Measurements from ENCODE around the gene ZNF615. TPM values are rescaled to one million over a fixed set of nuclear protein-coding genes. Genes with fewer than 3 reads are reported as not detected.
"Not testable (repeated sequence)": the region's sequence is repeated elsewhere in the genome, so short reads cannot be mapped to it uniquely, and the experiment has no call there.

Gene ZNF615
- 0.41 and 1.4 TPM in 2 replicates for total RNA-seq (2014; rRNA removed; shearing (Covaris generic))

DNA sequence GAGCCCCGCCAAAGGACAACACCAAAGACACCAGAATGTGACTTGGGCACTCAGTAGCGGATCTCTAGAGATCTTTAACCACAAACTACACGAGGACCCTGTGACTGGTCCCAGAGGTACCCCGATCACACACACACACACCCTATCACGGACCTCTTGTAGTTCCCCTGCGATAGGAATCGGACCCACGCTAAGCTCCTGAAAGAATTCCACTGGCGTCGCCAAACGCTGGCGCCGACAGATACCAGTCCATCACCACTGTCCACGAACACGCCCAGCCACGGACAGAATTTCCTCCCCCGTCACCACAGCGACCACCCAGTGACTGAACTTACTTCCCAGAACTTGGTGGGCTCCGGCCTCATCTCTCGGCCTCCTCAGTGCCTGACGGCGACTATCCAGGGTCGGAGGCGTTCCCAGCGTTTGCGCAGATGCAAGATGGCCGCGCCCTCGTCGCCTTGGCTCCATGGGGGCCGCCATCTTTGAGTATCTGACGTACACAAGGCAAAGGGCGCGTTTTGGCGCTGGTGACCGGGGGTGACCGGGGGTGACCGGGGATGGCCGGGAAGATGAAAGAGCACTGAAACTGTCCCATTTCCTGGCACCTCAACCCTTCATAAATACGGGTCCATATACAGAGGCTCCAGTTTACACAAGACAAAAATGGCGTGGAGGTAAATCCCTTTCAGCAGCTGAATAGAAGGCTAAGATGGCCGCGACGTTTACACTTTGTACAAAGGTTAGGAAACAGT lies at the start of gene ZNF615:
TSS of gene ZNF615 (minus strand) at position 406 of the 752 bp plus-strand sequence. CDS start 4,500 bp downstream, outside the sequence.
- DNase-seq (ENCODE audit: low spot score), result no peak

DNA sequence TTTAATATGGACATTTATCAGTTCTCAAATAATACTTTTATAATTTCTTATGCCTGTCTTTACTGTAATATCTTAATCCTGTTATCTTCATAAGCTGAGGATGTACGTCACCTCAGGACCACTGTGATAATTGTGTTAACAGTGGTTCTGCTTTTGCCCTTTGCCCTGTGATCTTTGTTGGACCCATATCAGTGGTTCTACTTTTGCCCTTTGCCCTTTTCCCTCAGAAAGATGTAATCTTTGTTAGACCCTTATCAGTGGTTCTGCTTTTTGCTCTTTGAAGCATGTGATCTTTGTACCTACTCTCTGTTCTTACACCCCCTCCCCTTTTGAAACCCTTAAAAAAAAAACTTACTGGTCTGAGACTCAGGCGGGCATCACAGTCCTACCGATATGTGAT lies 48.5 kb upstream of the ZNF615 start:
- not testable (repeated sequence) for DNase-seq (ENCODE audit: low spot score)

DNA sequence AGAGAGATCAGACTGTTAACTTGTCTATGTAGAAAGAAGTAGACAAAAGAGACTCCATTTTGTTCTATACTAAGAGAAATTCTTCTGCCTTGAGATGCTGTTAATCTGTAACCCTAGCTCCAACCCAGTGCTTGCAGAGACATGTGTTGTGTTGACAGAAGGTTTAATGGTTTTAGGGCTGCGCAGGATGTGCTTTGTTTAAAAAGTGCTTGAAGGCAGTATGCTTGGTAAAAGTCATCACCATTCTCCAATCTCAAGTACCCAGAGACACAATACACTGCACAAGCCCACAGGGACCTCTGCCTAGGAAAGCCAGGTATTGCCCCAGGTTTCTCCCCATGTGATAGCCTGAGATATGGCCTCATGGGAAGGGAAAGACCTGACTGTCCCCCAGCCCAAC lies 43.7 kb upstream of the ZNF615 start:
- not testable (repeated sequence) for DNase-seq (ENCODE audit: low spot score)

DNA sequence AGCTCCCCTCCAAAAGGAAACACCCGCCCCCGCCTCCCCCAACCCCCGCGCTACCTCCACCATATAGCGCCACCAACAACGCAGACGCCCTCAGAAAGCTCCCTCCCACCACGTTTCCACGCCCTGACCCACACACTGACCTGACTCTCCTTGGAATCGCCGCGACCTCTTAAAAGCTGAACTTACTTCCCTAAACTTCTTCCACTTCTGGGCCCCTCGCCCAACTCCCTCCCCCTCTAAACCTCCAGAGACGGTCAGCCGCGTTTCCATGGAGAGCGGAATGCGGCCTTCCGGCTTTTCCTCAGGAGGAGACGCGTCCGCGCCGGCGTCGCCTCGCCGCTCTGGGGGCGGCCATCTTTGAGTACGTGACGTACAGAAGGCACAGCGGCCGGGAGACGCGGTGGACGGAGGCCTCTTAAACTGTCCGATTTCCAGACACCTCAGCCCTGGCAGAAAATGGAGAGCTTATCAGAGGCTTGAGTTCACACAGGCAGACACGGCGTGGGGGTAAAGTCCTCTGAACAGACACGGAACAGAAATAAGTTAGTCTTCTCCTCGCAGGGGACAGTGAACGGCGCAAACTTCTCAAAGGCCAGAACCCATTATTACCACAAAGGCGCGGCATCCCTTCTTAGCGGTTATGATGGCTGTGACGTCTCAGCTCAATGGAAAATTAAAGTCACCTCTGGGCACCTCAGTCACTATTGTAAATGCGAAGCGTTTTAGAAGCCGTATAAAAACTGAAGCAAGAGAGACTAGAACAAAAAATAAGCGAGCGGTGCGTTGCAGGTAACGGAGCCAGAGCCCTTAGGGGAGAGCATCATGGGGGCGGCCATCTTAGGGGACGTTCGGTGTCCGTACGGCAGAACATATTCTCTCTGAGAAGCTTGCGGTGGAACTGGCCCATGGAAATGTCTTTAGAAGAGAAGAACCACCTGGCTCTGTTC lies 40.8 kb upstream of the ZNF615 start, which contains the start of gene ZNF432:
TSS of gene ZNF432 (minus strand) at position 284 of the 947 bp plus-strand sequence. CDS start 1,970 bp downstream, outside the sequence.
- peak; percentile 97 for DNase-seq (ENCODE audit: low spot score)

DNA sequence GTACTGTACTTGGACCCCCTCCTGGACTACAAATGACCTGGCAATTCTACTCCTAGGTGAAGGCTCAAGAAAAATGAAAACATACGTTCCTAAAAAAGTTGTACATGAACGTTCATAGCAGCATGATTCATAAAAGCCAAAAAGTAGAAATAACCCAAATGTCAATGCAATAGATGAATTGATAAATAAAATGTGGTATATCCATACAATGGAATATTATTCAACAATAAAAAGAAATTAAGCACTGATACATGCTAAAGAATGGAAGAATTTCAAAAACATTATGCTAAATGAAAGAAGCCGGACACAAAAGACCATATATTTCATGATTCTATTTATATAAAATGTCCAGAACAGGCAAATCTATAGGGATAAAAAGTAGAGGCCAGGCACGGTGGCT lies 31.2 kb upstream of the ZNF615 start:
- DNase-seq (ENCODE audit: low spot score), result no peak

DNA sequence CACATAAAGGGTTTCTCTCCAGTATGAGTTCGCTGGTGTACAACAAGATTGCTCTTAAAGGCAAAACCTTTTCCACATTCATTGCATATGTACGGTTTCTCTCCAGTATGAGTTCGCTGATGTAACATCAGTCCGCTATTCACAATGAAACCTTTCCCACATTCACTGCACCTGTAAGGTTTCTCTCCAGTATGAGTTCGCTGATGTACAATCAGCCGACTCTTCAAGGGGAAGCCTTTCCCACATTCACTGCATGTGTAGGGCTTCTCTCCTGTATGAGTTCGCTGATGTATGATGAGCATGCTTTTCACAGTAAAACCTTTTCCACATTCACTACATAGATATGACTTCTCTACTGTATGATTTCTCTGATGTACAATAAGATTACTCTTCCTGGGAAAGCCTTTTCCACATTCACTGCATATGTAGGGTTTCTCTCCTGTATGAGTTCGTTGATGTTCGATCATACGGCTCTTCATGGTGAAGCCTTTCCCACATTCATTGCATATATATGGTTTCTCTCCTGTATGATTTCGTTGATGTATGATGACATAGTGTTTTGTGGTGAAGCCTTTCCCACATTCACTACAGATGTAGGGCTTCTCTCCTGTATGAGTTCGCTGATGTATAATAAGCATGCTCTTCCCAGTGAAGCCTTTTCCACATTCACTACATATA lies 26.2 kb upstream of the ZNF615 start:
- DNase-seq (ENCODE audit: low spot score), result no peak

DNA sequence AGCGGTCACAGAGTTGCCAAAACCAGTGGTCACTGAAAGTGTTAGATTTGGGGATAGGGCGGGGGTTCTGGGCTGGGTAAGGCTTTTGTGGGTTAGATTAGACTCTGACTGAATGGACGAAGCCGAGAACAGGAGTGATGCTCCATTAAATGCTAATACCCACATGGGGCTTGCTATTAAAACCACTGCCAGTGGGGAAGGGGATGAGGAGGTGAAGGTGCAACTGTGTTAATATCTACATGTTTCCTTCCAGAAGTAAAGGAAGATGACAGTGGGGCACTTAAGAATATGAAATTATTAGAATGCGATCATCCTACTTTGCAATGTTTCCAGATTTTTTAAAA lies 20.7 kb upstream of the ZNF615 start:
- no peak for DNase-seq (ENCODE audit: low spot score)

DNA sequence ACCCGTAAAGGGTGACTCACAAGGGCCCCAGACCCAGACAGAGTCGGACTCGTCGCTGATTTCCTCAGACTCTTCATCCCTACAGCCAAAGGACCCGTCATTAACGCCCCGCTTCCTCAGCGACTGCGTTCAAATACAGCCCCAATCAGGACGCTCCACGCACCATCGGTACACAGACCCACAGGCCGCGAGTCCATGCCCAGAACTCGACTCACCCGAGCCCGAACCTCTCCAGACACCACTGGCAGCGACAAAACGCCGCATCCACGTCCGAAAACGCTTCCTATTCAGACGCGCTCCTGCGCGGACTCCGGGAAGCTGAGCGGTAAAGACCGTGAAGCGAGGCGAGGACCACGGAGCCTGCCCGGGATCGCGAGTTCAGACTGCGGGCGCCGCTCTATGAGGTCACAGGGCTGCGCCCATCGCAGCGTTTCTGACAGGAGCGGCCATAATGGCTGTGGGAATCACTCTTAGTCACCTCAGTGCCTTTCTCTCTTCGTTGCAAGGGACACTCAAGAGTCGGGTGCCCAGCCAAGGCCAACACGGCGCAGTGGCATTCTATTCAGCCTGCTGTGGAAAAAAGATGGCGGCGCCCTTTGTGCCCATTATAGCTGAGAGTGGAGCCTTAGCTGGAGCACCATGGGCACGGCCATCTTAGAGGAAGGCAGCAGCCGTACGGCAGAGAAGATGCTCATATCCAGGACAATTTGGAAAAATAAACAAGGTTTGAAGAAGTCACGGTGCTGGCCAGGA lies 20.2 kb upstream of the ZNF615 start, which contains the start of gene ZNF614:
TSS of gene ZNF614 (minus strand) at position 353 of the 753 bp plus-strand sequence. CDS start 2,634 bp downstream, outside the sequence.
- peak; percentile 97 for DNase-seq (ENCODE audit: low spot score)

DNA sequence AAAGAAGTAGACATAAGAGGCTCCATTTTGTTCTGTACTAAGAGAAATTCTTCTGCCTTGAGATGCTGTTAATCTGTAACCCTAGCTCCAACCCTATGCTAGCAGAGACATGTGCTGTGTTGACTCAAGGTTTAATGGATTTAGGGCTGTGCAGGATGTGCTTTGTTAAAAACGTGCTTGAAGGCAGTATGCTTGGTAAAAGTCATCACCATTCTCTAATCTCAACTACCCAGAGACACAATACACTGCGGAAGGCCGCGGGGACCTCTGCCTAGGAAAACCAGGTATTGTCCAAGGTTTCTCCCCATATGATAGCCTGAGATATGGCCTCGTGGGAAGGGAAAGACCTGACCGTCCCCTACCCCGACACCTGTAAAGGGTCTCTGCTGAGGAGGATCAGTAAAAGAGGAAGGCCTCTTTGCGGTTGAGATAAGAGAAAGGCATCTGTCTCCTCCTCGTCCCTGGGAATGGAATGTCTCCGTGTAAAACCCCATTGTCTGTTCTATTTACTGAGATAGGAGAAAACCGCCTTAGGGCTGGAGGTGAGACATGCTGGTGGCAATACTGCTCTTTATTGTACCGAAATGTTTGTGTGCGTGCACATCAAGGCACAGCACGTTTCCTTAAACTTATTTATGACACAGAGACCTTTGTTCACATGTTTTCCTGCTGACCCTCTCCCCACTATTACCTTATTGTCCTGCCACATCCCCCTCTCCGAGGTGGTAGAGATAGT lies 18.4 kb upstream of the ZNF615 start:
- DNase-seq (ENCODE audit: low spot score), result not testable (repeated sequence)

DNA sequence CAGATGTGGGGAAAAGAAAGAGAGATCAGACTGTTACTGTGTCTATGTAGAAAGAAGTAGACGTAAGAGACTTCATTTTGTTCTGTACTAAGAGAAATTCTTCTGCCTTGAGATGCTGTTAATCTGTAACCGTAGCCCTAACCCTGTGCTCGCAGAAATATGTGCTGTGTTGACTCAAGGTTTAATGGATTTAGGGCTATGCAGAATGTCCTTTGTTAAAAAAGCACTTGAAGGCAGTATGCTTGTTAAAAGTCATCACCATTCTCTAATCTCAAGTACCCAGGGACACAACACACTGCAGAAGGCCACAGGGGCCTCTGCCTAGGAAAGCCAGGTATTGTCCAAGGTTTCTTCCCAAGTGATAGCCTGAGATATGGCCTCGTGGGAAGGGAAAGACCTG lies 16.5 kb upstream of the ZNF615 start:
- not testable (repeated sequence) for DNase-seq (ENCODE audit: low spot score)

DNA sequence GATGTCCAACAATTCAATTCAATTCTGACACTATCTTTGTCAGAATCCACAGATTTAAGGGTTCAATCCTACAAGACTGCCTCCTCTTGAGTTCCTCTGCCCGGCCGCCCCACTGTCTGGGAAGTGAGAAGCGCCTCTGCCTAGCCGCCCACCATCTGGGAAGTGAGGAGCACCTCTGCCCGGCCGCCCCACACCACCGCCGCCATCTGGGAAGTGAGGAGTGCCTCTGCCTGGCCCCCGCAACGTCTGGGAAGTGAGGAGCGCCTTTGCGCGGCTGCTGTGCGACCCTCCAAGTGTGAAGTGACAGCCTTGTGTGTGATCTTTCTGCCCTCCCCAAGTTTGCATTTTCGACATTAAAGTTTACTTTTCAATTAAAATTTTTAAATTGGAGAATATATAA lies 14.2 kb upstream of the ZNF615 start:
- no peak for DNase-seq (ENCODE audit: low spot score)

DNA sequence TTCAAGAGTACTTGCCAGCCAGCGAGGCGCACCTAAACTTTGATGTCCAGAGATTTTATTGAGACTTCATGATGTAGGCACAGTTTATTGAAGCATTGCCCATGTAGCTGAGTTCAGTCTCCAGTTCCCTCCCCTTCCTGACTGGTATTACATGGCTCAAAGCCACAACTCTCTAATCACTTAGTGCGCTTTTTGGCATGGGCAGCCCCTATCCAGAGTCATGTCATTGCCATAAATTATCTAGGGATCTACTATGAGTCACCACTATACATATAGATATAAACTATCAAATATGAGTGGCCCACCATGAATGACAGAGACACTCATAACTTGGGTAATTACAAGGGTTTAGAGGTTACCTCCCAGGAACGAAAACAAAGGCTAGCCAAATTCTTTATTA lies 12.5 kb upstream of the ZNF615 start:
- DNase-seq (ENCODE audit: low spot score), result no peak

DNA sequence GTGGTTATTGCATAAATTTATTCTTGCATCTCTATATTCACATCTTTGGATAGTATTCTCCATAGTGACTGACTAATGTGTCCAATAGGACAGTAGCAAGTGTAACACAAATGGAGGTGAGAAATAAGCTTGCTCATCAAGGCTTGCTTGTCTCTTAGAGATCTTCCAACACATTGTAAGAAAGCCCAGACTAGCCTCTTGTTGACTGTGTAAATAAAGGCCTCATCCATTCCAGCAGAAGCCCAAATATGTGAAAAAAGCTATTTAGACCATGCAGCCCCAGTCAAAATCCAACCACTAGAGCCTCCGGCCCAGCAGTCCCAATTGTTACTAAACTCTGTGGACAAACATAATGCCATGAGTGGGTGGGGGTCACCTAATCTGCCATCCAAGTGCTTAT lies 2.7 kb upstream of the ZNF615 start:
- no peak for DNase-seq (ENCODE audit: low spot score)

DNA sequence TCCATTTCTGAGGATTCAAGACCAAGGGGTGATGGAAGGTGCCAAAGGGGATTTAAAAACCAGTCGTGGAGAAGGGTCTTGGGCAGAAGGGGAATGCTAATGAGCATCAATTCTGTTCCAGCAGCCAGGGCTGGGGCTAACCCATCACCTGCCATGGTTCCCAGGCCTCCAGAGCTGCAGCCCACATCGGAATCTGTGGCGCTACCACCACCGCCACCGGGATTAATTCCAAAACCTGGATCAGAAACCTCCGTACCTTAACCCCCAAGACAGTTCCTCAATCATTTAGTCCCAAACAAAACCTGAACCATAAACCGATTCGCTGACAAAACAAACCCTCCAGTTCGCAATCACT lies 583 bp downstream of the ZNF615 start:
- DNase-seq (ENCODE audit: low spot score), result no peak

DNA sequence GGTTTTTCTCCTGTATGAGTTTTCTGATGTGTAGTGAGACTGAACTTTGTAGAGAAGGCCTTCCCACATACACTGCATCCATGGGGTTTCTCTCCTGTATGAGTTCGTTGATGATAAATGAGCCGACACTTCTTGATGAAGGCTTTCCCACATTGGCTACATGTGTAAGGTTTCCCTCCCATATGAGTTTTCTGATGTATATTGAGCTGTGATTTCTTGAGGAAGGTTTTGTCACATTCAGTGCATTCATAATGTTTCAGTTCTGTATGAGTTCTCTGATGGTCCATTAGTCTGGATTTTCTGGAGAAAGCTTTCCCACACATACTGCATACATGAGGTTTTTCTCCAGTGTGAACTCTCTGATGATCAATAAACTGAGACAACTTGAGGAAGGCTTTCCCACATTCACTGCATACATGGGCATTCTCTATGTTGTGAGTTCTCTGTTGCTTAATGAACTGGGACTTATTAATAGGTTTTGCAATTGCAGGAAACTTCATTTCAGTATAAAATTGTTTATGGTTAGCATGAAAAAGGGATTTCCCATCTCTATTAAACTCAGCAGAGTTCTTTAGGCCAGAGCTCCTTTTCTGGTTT lies 13.9 kb downstream of the ZNF615 start:
- no peak for DNase-seq (ENCODE audit: low spot score)

DNA sequence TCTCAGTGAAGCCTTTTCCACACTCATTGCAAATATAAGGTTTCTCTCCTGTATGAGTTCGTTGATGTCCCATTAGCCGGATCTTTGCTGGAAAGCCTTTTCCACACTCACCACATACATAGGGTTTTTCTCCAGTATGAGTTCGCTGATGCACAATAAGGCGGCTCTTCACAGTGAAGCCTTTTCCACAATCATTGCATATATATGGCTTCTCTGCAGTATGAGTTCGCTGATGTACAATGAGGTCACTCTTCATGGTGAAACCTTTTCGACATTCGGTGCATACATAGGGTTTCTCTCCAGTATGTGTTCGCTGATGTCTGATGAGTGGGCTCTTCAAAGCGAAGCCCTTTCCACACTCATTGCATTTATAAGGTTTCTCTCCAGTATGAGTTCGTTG lies 14.6 kb downstream of the ZNF615 start:
- no peak for DNase-seq (ENCODE audit: low spot score)

DNA sequence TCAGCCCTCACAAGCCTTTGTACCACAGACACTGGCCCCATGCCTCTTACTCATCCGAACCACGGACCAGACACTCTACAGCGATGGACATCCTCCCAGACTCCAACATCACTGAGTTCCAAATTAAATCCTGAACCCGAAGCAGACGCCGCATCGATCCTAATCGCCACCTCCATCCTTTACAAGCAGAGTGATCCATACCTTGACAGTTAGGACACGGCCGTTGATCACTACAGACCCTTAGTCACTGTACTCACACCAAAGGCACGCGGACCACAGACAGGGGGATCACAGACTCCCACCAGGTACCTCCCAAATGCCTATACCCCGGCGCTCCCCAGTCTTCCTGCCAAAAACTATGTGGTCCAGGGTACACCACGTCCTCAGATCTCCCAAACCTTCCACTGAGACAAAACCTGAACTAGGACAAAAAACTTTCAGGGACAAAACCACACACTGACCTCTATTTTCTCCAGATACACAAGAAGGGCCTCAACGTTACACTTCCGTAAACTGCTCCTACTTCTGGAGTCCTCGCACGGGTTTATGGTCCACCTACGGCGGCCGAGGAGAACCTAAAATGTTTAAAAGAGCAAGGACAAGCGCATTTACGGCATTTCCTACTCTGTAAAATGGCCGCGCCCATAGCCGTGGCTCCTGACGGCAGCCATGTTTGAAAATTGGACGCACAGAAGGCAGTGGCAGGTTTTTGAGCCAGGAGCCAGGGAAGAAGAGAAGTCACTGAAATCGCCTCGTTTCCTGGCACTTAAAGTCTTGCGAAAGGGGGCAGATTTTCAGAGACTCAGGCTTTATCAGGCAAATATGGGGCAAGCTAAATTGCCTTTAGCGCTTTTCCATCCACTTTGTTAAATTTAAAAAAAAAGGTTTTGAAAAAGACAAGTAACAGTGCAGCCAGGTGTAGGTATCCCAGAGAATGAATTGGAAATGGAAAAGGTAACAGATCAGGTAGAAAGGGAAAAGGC lies 21.4 kb downstream of the ZNF615 start, which contains the start of gene ZNF350:
TSS of gene ZNF350 (minus strand) at position 532 of the 983 bp plus-strand sequence. CDS start 12,480 bp downstream, outside the sequence.
- peak; percentile 87 for DNase-seq (ENCODE audit: low spot score)

DNA sequence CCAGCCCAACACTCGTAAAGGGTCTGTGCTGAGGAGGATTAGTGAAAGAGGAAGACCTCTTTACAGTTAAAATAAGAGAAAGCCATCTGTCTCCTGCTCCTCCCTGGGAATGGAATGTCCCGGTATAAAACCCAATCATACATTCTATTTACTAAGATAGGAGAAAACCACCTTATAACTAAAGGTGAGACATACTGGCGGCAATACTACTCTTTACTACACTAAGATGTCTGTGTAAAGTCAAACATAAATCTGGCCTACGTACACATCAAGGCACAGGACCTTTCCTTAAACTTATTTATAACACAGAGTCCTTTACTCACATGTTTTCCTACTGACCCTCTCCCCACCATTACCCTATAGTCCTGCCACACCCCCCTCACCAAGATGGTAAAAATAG lies 24.6 kb downstream of the ZNF615 start:
- no peak for DNase-seq (ENCODE audit: low spot score)

DNA sequence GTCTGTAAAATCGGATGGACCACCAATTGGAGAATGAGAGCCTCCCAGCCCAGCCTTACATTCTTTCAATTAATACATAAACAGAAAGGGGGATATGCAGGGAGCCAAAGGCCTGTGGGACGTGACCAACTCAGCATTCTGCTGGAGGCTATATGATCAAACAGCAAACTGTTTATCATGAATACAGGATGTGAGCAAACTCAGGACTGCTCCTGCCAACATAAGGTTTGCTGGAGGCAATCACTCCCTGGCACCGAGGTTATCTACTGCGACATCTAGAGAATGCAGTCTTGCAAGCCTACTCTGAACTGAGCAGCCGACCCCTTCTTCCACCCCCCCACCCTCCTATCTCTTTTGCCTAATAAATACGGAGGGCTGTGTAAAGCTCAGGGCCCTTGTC lies 27.1 kb downstream of the ZNF615 start:
- not testable (repeated sequence) for DNase-seq (ENCODE audit: low spot score)
